OCI-LY1 (cell line): ENCODE measurements around the gene PREX1.

ENCODE experiments used
- H2AFZ ChIP-seq: fragments of 200-600 bp; sonication (generic), shearing (Covaris generic); 2 replicates; pipeline ENCODE4 v1.6.0; 2014; ENCODE audit warnings: antibody characterized with exemption, mild to moderate bottlenecking, low read length
- H3F3A ChIP-seq: fragments of 200-600 bp; sonication (generic), shearing (Covaris generic); 2 replicates; pipeline ENCODE4 v1.6.0; 2014; ENCODE audit warnings: mild to moderate bottlenecking, antibody characterized with exemption, low read length, moderate library complexity; ENCODE audit not compliant: insufficient read depth
- H3K27ac ChIP-seq: fragments of 200-600 bp; sonication (generic); 2 replicates; pipeline ENCODE4 v1.5.1; 2014; ENCODE audit warnings: low read length, mixed run types, mild to moderate bottlenecking, low read depth; ENCODE audit not compliant: poor library complexity, severe bottlenecking
- H3K27me3 ChIP-seq: fragments of 200-600 bp; sonication (generic); 2 replicates; pipeline ENCODE4 v1.6.0; 2014; ENCODE audit warnings: antibody characterized with exemption, mild to moderate bottlenecking, low read length, moderate library complexity; ENCODE audit not compliant: insufficient read depth
- H3K36me3 ChIP-seq: fragments of 200-600 bp; sonication (generic); 2 replicates; pipeline ENCODE4 v1.6.1; 2014; ENCODE audit warnings: mild to moderate bottlenecking, antibody characterized with exemption, low read length, moderate library complexity, mixed read lengths; ENCODE audit not compliant: insufficient read depth
- H3K4me1 ChIP-seq: fragments of 200-600 bp; sonication (generic); 2 replicates; pipeline ENCODE4 v1.5.1; 2014; ENCODE audit warnings: mild to moderate bottlenecking, low read length, moderate library complexity; ENCODE audit not compliant: insufficient read depth, severe bottlenecking
- H3K4me2 ChIP-seq: fragments of 200-600 bp; sonication (generic), shearing (Covaris generic); 2 replicates; pipeline ENCODE4 v1.6.1; 2014; ENCODE audit warnings: low read length
- H3K4me3 ChIP-seq: fragments of 200-600 bp; sonication (generic); 2 replicates; pipeline ENCODE4 v1.5.1; 2014; ENCODE audit warnings: low read length, low read depth, mild to moderate bottlenecking, mixed read lengths; ENCODE audit not compliant: poor library complexity, severe bottlenecking
- H3K79me2 ChIP-seq: fragments of 200-600 bp; shearing (Covaris generic); 2 replicates; pipeline ENCODE4 v1.6.1; 2016; ENCODE audit warnings: mixed run types, low read length, mixed read lengths; ENCODE audit not compliant: insufficient read depth
- H3K9ac ChIP-seq: fragments of 200-600 bp; sonication (generic), shearing (Covaris generic); 2 replicates; pipeline ENCODE4 v1.6.1; 2014; ENCODE audit warnings: mild to moderate bottlenecking, low read length, mixed read lengths
- H3K9me2 ChIP-seq: fragments of 200-600 bp; sonication (generic), shearing (Covaris generic); 2 replicates; pipeline ENCODE4 v1.6.1; 2014; ENCODE audit warnings: low read depth, mild to moderate bottlenecking, low read length, mixed read lengths
- H3K9me3 ChIP-seq: fragments of 200-600 bp; shearing (Covaris generic); 2 replicates; pipeline ENCODE4 v1.6.1; 2014; ENCODE audit warnings: low read length, mixed read lengths
- H4K20me1 ChIP-seq: fragments of 200-600 bp; sonication (generic), shearing (Covaris generic); 2 replicates; pipeline ENCODE4 v1.6.0; 2016; ENCODE audit warnings: mild to moderate bottlenecking, low read length; ENCODE audit not compliant: insufficient read depth
- CTCF ChIP-seq: fragments of 200-600 bp; sonication (generic), shearing (Covaris generic); IDR thresholded peaks from 2 replicates; pipeline ENCODE4 v1.5.1; 2017; ENCODE audit warnings: mild to moderate bottlenecking, antibody characterized with exemption, low read length, moderate library complexity, mixed read lengths
- EZH2 ChIP-seq: fragments of 200-600 bp; sonication (generic), shearing (Covaris generic); IDR thresholded peaks from 2 replicates; pipeline ENCODE4 v1.8.0; 2017; ENCODE audit warnings: borderline replicate concordance, mixed run types, mild to moderate bottlenecking, antibody characterized with exemption, low read length, moderate library complexity, mixed read lengths

Gene PREX1

GRCh38 chr20:48801197-48801596, 26.6 kb downstream of the PREX1 start:
- Histone ChIP-seq H3K27ac (no peak overlapping the region), H3K4me2 (no peak overlapping the region), H3K36me3 (no peaks in the 10 kb centered on the region), H3K4me3 (no peak overlapping the region), H3K9me3 (no peaks in the 10 kb centered on the region), H2AFZ (no peak overlapping the region), H3K27me3 (0 out of 2 replicates have a peak, but pooled peaks cover 11% of the 10 kb centered on the region), H3K4me1 (no peaks in the 10 kb centered on the region), H4K20me1 (no peaks in the 10 kb centered on the region), H3K79me2 (no peaks in the 10 kb centered on the region), H3F3A (no peaks in the 10 kb centered on the region), H3K9ac (no peak overlapping the region), H3K9me2 (no peaks in the 10 kb centered on the region)
- TF ChIP-seq CTCF = no peak

DNA sequence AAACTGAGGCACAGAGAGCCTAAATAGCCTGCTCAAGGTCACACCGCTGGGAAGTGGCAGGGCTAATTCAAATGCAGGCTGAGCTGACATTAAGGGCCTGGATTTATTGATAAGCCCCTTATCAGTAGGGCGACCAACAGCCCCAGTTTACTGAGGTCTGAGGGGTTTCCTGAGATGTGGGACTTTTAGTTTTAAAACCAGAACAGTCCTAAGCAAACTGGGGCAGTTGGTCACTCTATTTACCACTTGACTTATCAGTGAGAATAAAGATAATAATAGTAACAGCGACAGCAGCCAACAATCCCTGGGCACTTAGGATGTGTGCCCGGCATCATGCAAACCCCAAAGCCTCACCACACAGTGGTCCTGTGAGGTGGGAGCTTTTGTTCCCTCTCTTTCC, 27.6 kb downstream of the PREX1 start:
- Histone ChIP-seq H3K36me3 (no peaks in the 10 kb centered on the region), H3K27me3 (0 out of 2 replicates have a peak, but pooled peaks cover 5% of the 10 kb centered on the region), H3K4me1 (no peaks in the 10 kb centered on the region), H3K9ac (no peak overlapping the region), H3K4me2 (no peak overlapping the region), H4K20me1 (no peaks in the 10 kb centered on the region), H3K27ac (no peak overlapping the region), H3K9me3 (no peaks in the 10 kb centered on the region), H3K79me2 (no peaks in the 10 kb centered on the region), H3K4me3 (no peak overlapping the region), H3K9me2 (no peaks in the 10 kb centered on the region), H2AFZ (no peak overlapping the region), H3F3A (no peaks in the 10 kb centered on the region)
- no peak for TF ChIP-seq EZH2
- TF ChIP-seq CTCF = no peak

GRCh38 chr20:48799328-48800105, 28.3 kb downstream of the PREX1 start:
- Histone ChIP-seq H3F3A (no peaks in the 10 kb centered on the region), H3K4me2 (no peak overlapping the region), H3K27ac (no peak overlapping the region), H4K20me1 (no peaks in the 10 kb centered on the region), H3K9me2 (no peaks in the 10 kb centered on the region), H2AFZ (no peak overlapping the region), H3K79me2 (no peaks in the 10 kb centered on the region), H3K9me3 (no peaks in the 10 kb centered on the region), H3K9ac (no peak overlapping the region), H3K27me3 (0 out of 2 replicates have a peak, but pooled peaks cover 5% of the 10 kb centered on the region), H3K4me3 (no peak overlapping the region), H3K4me1 (no peaks in the 10 kb centered on the region), H3K36me3 (no peaks in the 10 kb centered on the region)
- TF ChIP-seq EZH2 = no peak
- TF ChIP-seq CTCF = no peak
